GM12872 (cell line): ENCODE data around the gene CELSR1.

ENCODE experiments used
- CTCF ChIP-seq: IDR thresholded peaks from 3 replicates; pipeline ENCODE4 v1.5.1; 2011; ENCODE audit warnings: low read depth, mild to moderate bottlenecking, low read length, moderate library complexity; ENCODE audit not compliant: insufficient read depth

CELSR1 gene

GRCh38 chr22:46515208-46516111 is 22.0 kb downstream of the CELSR1 start:
- no peak for TF ChIP-seq CTCF

- TF ChIP-seq CTCF, result no peak
Observed at GRCh38 chr22:46514592-46515207, 22.7 kb downstream of the CELSR1 start.

GRCh38 chr22:46513908-46514550 is 23.4 kb downstream of the CELSR1 start:
- TF ChIP-seq CTCF, result no peak

GRCh38 chr22:46512683-46513082 is 24.7 kb downstream of the CELSR1 start:
- no peak for TF ChIP-seq CTCF

GRCh38 chr22:46512039-46512370 is 25.4 kb downstream of the CELSR1 start:
- TF ChIP-seq CTCF, result no peak

- no peak for TF ChIP-seq CTCF
Observed at GRCh38 chr22:46511151-46512038, 26.0 kb downstream of the CELSR1 start.
